Neural cell (in vitro differentiated cells): Measurements from ENCODE around the gene PCNX2. TPM values are rescaled to one million over a fixed set of nuclear protein-coding genes. Genes with fewer than 3 reads are reported as not detected.

ENCODE experiments used
- H2AFZ ChIP-seq: fragments of 200-600, 300-800 bp; sonication (generic), shearing (Covaris generic); 2 replicates; pipeline ENCODE4 v1.6.0; 2014; ENCODE audit warnings: low read depth, mild to moderate bottlenecking, antibody characterized with exemption, low read length, moderate library complexity
- H3F3A ChIP-seq: fragments of 200-600 bp; shearing (Covaris generic); 2 replicates; pipeline ENCODE4 v1.6.1; 2016; ENCODE audit warnings: mild to moderate bottlenecking, moderate library complexity, mixed read lengths, antibody characterized with exemption, low read length; ENCODE audit not compliant: insufficient read depth, poor library complexity, severe bottlenecking
- H3K27ac ChIP-seq: fragments of 200-600, 300-800 bp; sonication (generic), shearing (Covaris generic); 2 replicates; pipeline ENCODE4 v1.5.1; 2014; ENCODE audit warnings: mild to moderate bottlenecking, low read length, moderate library complexity
- H3K27me3 ChIP-seq: fragments of 300-800, 200-600 bp; sonication (generic), shearing (Covaris generic); 2 replicates; pipeline ENCODE4 v1.6.0; 2014; ENCODE audit warnings: mild to moderate bottlenecking, low read depth, low read length, moderate library complexity; ENCODE audit not compliant: insufficient read depth
- H3K36me3 ChIP-seq: fragments of 300-800, 200-600 bp; sonication (generic), shearing (Covaris generic); 2 replicates; pipeline ENCODE4 v1.5.1; 2014; ENCODE audit warnings: mild to moderate bottlenecking, antibody characterized with exemption, low read length, moderate library complexity; ENCODE audit not compliant: insufficient read depth
- H3K4me2 ChIP-seq: fragments of 300-800, 200-600 bp; sonication (generic), shearing (Covaris generic); 2 replicates; pipeline ENCODE4 v1.6.0; 2014; ENCODE audit warnings: mild to moderate bottlenecking, low read length
- H3K4me3 ChIP-seq: fragments of 300-800, 200-600 bp; sonication (generic), shearing (Covaris generic); 2 replicates; pipeline ENCODE4 v1.5.1; 2014; ENCODE audit warnings: mild to moderate bottlenecking, low read length, moderate library complexity
- H3K79me2 ChIP-seq: fragments of 200-600 bp; shearing (Covaris generic); replicated peaks from 2 replicates; pipeline ENCODE4 v1.6.0; 2014; ENCODE audit warnings: mild to moderate bottlenecking, low read length, moderate library complexity; ENCODE audit not compliant: insufficient read depth
- H3K9ac ChIP-seq: fragments of 300-800, 200-600 bp; sonication (generic), shearing (Covaris generic); 2 replicates; pipeline ENCODE4 v1.6.1; 2016; ENCODE audit warnings: mild to moderate bottlenecking, low read length, mixed read lengths
- H3K9me2 ChIP-seq: fragments of 200-600 bp; shearing (Covaris generic); 2 replicates; pipeline ENCODE4 v1.6.1; 2016; ENCODE audit warnings: mild to moderate bottlenecking, low read length, mixed read lengths; ENCODE audit not compliant: insufficient read depth
- H3K9me3 ChIP-seq: fragments of 200-600, 300-800 bp; sonication (generic), shearing (Covaris generic); 2 replicates; pipeline ENCODE4 v1.6.1; 2016; ENCODE audit warnings: mild to moderate bottlenecking, mixed run types, low read length, moderate library complexity, mixed read lengths
- H4K20me1 ChIP-seq: fragments of 200-600 bp; shearing (Covaris generic); 2 replicates; pipeline ENCODE4 v1.6.1; 2016; ENCODE audit warnings: mild to moderate bottlenecking, mixed run types; ENCODE audit not compliant: insufficient read depth
- EP300 ChIP-seq: fragments of 450-650 bp; conservative IDR thresholded peaks from 2 replicates; pipeline ENCODE4 v1.6.1; 2014; ENCODE audit warnings: antibody characterized with exemption, mild to moderate bottlenecking, moderate library complexity; ENCODE audit not compliant: poor library complexity, severe bottlenecking
- EZH2 ChIP-seq: fragments of 200-600, 300-800 bp; shearing (Covaris generic), sonication (generic); IDR thresholded peaks from 2 replicates; pipeline ENCODE4 v1.6.1; 2014; ENCODE audit warnings: antibody characterized with exemption, low read length, borderline replicate concordance, mild to moderate bottlenecking; ENCODE audit not compliant: insufficient read depth, poor library complexity, severe bottlenecking
- MXI1 ChIP-seq: fragments of 450-650 bp; conservative IDR thresholded peaks from 2 replicates; pipeline ENCODE4 v1.6.1; 2014; ENCODE audit warnings: antibody characterized with exemption, mild to moderate bottlenecking; ENCODE audit not compliant: poor library complexity, severe bottlenecking
- POLR2AphosphoS5 ChIP-seq: IDR thresholded peaks from 2 replicates; pipeline ENCODE4 v1.6.1; 2012
- RAD21 ChIP-seq: fragments of 450-650 bp; conservative IDR thresholded peaks from 2 replicates; pipeline ENCODE4 v1.6.1; 2014; ENCODE audit warnings: antibody characterized with exemption, mild to moderate bottlenecking, moderate library complexity
- SMC3 ChIP-seq: fragments of 450-650 bp; conservative IDR thresholded peaks from 2 replicates; pipeline ENCODE4 v1.6.1; 2014; ENCODE audit warnings: antibody characterized with exemption, mild to moderate bottlenecking, moderate library complexity; ENCODE audit not compliant: poor library complexity
- TAF1 ChIP-seq: IDR thresholded peaks from 2 replicates; pipeline ENCODE4 v1.6.1; 2012; ENCODE audit warnings: low read depth
- polyA plus RNA-seq: library from polyadenylated mRNA; depleted of rRNA; stranded (reverse); fragments of >200 nt; gene quantifications from 2 replicates; pipeline ENCODE4 v1.2.3, GENCODE V29; 2014
- TF ChIP-seq, protein P1 (sequence below): fragments of 450-650 bp; IDR thresholded peaks from 2 replicates; pipeline ENCODE4 v1.5.1; 2014; ENCODE audit warnings: antibody characterized with exemption, mild to moderate bottlenecking, moderate library complexity; ENCODE audit not compliant: poor library complexity, severe bottlenecking
- TF ChIP-seq, protein P2 (sequence below): IDR thresholded peaks from 2 replicates; pipeline ENCODE4 v1.6.1; 2012; ENCODE audit warnings: borderline replicate concordance

PCNX2 gene
- polyA plus RNA-seq, 1 donor from 2014 or later, result 17.2 TPM

DNA sequence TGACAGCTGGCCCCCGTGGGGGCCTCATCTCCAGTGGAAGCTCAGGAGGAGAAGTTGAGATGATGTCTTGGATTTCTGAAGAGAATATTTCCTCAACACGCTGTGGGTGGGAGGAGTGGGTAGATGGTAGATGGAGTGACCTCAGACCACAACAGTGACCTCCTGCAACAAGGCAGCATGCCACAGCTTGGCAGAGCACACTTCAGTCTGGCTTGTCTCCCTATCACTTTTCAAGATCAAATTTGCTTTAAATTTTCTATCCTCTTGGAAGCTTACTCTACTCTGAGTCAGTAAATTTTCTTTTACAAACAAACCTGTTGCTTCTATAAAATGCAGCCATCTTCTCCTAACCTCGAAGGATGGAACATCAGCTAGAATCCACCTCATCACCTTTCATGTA is 285.4 kb downstream of the PCNX2 start:
- Histone ChIP-seq H3K4me2 (no peak overlapping the region), H3K9me2 (no peaks in the 10 kb centered on the region)

DNA sequence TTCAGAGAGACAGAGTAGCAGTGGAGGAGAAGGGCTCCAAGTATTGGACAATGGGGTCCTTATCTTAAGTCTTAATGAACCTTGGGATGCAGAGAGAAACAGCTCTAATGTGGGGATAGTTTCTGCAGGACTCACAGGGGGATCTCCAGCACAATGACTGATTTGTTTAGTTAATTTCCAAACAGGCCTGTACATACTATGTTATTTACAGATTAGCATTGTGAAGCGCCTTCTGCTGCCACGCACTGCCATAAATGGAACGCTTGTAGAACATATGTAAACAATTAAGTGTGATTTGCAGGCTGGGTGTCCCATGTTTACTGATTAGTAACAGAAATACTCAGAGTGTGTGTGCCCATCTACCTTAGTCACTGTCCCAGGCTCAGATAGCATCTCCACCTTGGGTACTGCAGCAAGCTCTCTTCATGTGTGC is 289.0 kb downstream of the PCNX2 start:
- TF ChIP-seq POLR2AphosphoS5 (no peak), TAF1 (no peak), RAD21 (no peak), SMC3 (no peak), EZH2 (no peak), MXI1 (no peak), EP300 (no peak)
- TF ChIP-seq, protein P1, sequence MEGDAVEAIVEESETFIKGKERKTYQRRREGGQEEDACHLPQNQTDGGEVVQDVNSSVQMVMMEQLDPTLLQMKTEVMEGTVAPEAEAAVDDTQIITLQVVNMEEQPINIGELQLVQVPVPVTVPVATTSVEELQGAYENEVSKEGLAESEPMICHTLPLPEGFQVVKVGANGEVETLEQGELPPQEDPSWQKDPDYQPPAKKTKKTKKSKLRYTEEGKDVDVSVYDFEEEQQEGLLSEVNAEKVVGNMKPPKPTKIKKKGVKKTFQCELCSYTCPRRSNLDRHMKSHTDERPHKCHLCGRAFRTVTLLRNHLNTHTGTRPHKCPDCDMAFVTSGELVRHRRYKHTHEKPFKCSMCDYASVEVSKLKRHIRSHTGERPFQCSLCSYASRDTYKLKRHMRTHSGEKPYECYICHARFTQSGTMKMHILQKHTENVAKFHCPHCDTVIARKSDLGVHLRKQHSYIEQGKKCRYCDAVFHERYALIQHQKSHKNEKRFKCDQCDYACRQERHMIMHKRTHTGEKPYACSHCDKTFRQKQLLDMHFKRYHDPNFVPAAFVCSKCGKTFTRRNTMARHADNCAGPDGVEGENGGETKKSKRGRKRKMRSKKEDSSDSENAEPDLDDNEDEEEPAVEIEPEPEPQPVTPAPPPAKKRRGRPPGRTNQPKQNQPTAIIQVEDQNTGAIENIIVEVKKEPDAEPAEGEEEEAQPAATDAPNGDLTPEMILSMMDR, result no peak
- TF ChIP-seq, protein P2, sequence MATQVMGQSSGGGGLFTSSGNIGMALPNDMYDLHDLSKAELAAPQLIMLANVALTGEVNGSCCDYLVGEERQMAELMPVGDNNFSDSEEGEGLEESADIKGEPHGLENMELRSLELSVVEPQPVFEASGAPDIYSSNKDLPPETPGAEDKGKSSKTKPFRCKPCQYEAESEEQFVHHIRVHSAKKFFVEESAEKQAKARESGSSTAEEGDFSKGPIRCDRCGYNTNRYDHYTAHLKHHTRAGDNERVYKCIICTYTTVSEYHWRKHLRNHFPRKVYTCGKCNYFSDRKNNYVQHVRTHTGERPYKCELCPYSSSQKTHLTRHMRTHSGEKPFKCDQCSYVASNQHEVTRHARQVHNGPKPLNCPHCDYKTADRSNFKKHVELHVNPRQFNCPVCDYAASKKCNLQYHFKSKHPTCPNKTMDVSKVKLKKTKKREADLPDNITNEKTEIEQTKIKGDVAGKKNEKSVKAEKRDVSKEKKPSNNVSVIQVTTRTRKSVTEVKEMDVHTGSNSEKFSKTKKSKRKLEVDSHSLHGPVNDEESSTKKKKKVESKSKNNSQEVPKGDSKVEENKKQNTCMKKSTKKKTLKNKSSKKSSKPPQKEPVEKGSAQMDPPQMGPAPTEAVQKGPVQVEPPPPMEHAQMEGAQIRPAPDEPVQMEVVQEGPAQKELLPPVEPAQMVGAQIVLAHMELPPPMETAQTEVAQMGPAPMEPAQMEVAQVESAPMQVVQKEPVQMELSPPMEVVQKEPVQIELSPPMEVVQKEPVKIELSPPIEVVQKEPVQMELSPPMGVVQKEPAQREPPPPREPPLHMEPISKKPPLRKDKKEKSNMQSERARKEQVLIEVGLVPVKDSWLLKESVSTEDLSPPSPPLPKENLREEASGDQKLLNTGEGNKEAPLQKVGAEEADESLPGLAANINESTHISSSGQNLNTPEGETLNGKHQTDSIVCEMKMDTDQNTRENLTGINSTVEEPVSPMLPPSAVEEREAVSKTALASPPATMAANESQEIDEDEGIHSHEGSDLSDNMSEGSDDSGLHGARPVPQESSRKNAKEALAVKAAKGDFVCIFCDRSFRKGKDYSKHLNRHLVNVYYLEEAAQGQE, result no peak
- H3K9me3 ChIP-seq, result no peaks in the 10 kb centered on the region
- no peaks in the 10 kb centered on the region for H3F3A ChIP-seq
- H3K9me2 ChIP-seq, result no peaks in the 10 kb centered on the region
- no peak overlapping the region for H3K4me3 ChIP-seq
- H3K36me3 ChIP-seq, result no peaks in the 10 kb centered on the region
- no peaks in the 10 kb centered on the region for H3K27me3 ChIP-seq
- H3K79me2 ChIP-seq, result no peaks in the 10 kb centered on the region
- no peak overlapping the region for H3K4me2 ChIP-seq
- no peak overlapping the region for H2AFZ ChIP-seq
- H3K27ac ChIP-seq, result no peak overlapping the region
- H3K9ac ChIP-seq, result no peak overlapping the region
- H4K20me1 ChIP-seq, result no peaks in the 10 kb centered on the region

More for the DNA sequence above, 285.4 kb downstream of the PCNX2 start:
- TF ChIP-seq EP300 (no peak), RAD21 (no peak), MXI1 (no peak), SMC3 (no peak), POLR2AphosphoS5 (no peak)
- TF ChIP-seq, protein P2, result no peak
- TF ChIP-seq, protein P1, result no peak
- Histone ChIP-seq H3K27me3 (no peaks in the 10 kb centered on the region), H3F3A (no peaks in the 10 kb centered on the region), H3K4me3 (no peak overlapping the region), H4K20me1 (no peaks in the 10 kb centered on the region), H3K9ac (no peak overlapping the region), H3K9me3 (no peaks in the 10 kb centered on the region), H2AFZ (no peak overlapping the region), H3K79me2 (no peaks in the 10 kb centered on the region), H3K27ac (no peak overlapping the region), H3K36me3 (no peaks in the 10 kb centered on the region)
